Measurements from ENCODE around the gene NFS1. TPM values are rescaled to one million over a fixed set of nuclear protein-coding genes. Genes with fewer than 3 reads are reported as not detected.
"Not testable (repeated sequence)": the region's sequence is repeated elsewhere in the genome, so short reads cannot be mapped to it uniquely, and the experiment has no call there.

NFS1 gene
- total and polyA plus RNA-seq, 2 experiments from 2014 or later, result 32.6 to 43.9 TPM

DNA sequence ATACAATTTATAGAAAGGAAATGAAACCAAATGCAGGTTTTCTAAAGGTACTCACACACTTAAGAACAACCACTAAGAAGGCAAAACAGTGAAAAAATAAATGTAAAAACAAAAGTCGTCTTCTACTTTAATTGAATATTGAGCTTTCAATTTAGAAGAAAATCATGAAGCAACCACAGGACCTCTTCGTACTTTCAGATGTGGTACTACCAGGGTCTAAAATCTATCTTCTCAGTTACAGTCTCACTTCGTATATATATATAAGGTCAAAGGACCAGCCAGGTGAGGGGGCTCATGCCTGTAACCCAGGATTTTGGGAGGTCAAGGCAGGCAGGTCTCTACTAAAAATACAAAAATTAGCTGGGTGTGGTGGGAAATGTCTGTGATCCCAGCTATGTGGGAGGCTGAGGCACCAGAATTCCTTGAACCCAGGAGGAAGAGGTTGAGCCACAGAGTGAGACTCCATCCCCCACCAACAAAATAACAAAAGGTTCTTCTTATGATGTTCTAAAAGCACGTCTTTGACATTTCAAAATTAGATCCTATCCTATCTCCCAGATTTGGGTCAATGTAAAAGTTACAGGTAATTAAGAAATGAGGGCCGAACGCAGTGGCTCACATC is 12.5 kb upstream of the NFS1 start:
- TF ChIP-seq, protein P1, sequence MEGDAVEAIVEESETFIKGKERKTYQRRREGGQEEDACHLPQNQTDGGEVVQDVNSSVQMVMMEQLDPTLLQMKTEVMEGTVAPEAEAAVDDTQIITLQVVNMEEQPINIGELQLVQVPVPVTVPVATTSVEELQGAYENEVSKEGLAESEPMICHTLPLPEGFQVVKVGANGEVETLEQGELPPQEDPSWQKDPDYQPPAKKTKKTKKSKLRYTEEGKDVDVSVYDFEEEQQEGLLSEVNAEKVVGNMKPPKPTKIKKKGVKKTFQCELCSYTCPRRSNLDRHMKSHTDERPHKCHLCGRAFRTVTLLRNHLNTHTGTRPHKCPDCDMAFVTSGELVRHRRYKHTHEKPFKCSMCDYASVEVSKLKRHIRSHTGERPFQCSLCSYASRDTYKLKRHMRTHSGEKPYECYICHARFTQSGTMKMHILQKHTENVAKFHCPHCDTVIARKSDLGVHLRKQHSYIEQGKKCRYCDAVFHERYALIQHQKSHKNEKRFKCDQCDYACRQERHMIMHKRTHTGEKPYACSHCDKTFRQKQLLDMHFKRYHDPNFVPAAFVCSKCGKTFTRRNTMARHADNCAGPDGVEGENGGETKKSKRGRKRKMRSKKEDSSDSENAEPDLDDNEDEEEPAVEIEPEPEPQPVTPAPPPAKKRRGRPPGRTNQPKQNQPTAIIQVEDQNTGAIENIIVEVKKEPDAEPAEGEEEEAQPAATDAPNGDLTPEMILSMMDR (IDR thresholded peaks at IDR 0.05; ENCODE audit: low read depth, low read length), result no peak
- Histone ChIP-seq H3K4me3 (no peak overlapping the region), H3K9me3 (ENCODE audit: low read depth) (no peaks in the 10 kb centered on the region), H3K36me3 (peaks cover 91% of the 10 kb centered on the region), H3K27me3 (no peaks in the 10 kb centered on the region), H3K4me1 (ENCODE audit: low read depth) (no peaks in the 10 kb centered on the region), H3K27ac (no peak overlapping the region)
- DNase-seq (ENCODE audit: low read depth in 1 of 2, low spot score in 1 of 2), result no peak

DNA sequence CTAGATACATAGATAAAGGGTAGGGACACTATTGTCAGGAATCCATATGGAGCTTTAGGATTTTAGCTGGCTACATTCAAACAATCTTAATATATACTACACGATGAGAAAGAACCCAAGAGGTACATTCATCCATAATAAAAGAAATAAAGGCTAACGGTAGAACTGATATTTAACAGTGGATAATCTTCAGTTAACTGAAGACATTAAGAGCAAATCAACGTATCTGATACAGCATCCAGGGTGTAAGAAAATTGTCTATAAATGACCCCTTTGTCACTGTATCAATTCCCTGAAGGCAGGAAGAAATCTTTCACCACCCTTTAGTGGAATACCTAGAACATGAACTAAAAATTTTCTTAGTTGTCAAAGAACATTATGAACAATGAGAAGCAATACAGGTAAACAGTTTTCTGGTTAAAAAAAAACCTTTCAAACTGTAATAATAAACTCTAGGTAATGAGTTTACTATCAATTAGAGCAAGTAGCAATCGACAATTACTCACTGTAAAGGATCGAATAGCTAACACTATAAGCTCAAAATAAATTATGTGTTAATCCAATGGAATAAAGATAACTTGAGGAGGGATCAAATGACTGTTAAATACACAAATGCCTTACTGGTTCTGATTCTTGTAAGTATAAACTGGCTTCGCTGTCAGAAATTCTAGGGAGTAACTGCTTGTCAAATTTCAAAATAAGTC is 11.9 kb upstream of the NFS1 start:
- TF ChIP-seq, protein P1 (IDR thresholded peaks at IDR 0.05; ENCODE audit: low read depth, low read length), result no peak
- H3K36me3 ChIP-seq, result peaks cover 91% of the 10 kb centered on the region

GRCh38 chr20:35710039-35710438 is 10.9 kb upstream of the NFS1 start:
- Histone ChIP-seq H3K27me3 (no peaks in the 10 kb centered on the region), H3K27ac (peak overlapping the region; percentile 7), H3K4me3 (no peak overlapping the region), H3K36me3 (peaks cover 93% of the 10 kb centered on the region), H3K9me3 (ENCODE audit: low read depth) (no peaks in the 10 kb centered on the region), H3K4me1 (ENCODE audit: low read depth) (no peaks in the 10 kb centered on the region)
- no peak for DNase-seq (ENCODE audit: low read depth in 1 of 2, low spot score in 1 of 2)
- TF ChIP-seq, protein P1 (IDR thresholded peaks at IDR 0.05; ENCODE audit: low read depth, low read length), result no peak

More for the DNA sequence above, 11.9 kb upstream of the NFS1 start:
- no peaks in the 10 kb centered on the region for H3K9me3 ChIP-seq (ENCODE audit: low read depth)
- DNase-seq (ENCODE audit: low read depth in 1 of 2, low spot score in 1 of 2), result no peak
- H3K27me3 ChIP-seq, result no peaks in the 10 kb centered on the region
- H3K27ac ChIP-seq, result no peak overlapping the region
- H3K4me3 ChIP-seq, result no peak overlapping the region
- no peaks in the 10 kb centered on the region for H3K4me1 ChIP-seq (ENCODE audit: low read depth)

GRCh38 chr20:35709259-35709658 is 10.1 kb upstream of the NFS1 start:
- Histone ChIP-seq H3K27me3 (no peaks in the 10 kb centered on the region), H3K36me3 (peaks cover 93% of the 10 kb centered on the region), H3K9me3 (ENCODE audit: low read depth) (no peaks in the 10 kb centered on the region), H3K4me3 (no peak overlapping the region), H3K4me1 (ENCODE audit: low read depth) (no peaks in the 10 kb centered on the region), H3K27ac (peak overlapping the region; percentile 35)
- DNase-seq (ENCODE audit: low read depth in 1 of 2, low spot score in 1 of 2), result no peak
- TF ChIP-seq, protein P1 (IDR thresholded peaks at IDR 0.05; ENCODE audit: low read depth, low read length), result no peak

DNA sequence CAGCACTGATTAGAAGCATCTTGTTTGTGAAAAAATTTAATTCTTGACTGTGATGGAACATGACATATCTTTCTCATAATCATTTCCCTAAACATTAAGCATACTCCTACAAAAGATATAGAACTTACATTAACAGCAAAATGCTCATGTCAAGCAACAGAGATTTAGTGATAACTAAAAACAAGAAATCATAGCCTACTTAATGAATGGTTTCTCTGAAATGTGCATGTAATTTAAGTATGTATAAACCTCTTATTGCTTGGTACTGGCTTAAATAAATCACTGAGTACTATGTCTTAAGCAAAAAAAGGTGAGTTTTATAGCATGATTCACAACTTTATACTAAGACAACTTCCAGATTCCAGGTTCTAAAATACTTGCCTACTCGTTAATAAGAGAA is 9.3 kb upstream of the NFS1 start:
- no peak overlapping the region for H3K27ac ChIP-seq
- peaks cover 93% of the 10 kb centered on the region for H3K36me3 ChIP-seq
- H3K27me3 ChIP-seq, result no peaks in the 10 kb centered on the region
- H3K4me3 ChIP-seq, result no peak overlapping the region
- TF ChIP-seq, protein P1 (IDR thresholded peaks at IDR 0.05; ENCODE audit: low read depth, low read length), result no peak
- no peaks in the 10 kb centered on the region for H3K4me1 ChIP-seq (ENCODE audit: low read depth)
- no peak for DNase-seq (ENCODE audit: low read depth in 1 of 2, low spot score in 1 of 2)
- H3K9me3 ChIP-seq (ENCODE audit: low read depth), result no peaks in the 10 kb centered on the region

- H3K4me1 ChIP-seq (ENCODE audit: low read depth); H3K9me3 ChIP-seq (ENCODE audit: low read depth); H3K27me3 ChIP-seq; H3K4me3 ChIP-seq; H3K27ac ChIP-seq; DNase-seq (ENCODE audit: low read depth in 1 of 2, low spot score in 1 of 2): not testable (repeated sequence)
- peaks cover 96% of the 10 kb centered on the region for H3K36me3 ChIP-seq
Measured at GRCh38 chr20:35706591-35707529, 7.7 kb upstream of the NFS1 start.

DNA sequence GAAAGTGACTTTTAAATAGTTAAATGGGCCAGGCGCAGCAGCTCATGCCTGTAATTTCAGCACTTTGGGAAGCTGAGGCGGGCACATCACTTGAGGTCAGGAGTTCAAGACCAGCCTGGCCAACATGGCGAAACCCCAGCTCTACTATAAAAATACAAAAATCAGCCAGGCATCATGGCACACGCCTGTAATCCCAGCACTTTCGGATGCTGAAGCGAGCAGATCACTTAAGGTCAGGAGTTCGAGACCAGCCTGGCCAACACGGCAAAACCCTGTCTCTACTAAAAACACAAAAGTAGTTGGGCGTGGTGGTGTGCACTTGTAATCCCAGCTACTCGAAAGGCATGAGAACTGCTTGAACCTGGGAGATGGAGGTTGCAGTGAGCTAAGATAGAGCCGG is 6.7 kb upstream of the NFS1 start:
- peaks cover 91% of the 10 kb centered on the region for H3K36me3 ChIP-seq
- not testable (repeated sequence) for H3K4me1 ChIP-seq (ENCODE audit: low read depth); H3K27ac ChIP-seq; H3K4me3 ChIP-seq; DNase-seq (ENCODE audit: low read depth in 1 of 2, low spot score in 1 of 2); H3K9me3 ChIP-seq (ENCODE audit: low read depth); H3K27me3 ChIP-seq
